OCI-LY1 (cell line): Measurements from ENCODE around the gene SAC3D1.

Source experiments
- H2AFZ ChIP-seq: fragments of 200-600 bp; sonication (generic), shearing (Covaris generic); 2 replicates; pipeline ENCODE4 v1.6.0; 2014; ENCODE audit warnings: antibody characterized with exemption, mild to moderate bottlenecking, low read length
- H3F3A ChIP-seq: fragments of 200-600 bp; sonication (generic), shearing (Covaris generic); 2 replicates; pipeline ENCODE4 v1.6.0; 2014; ENCODE audit warnings: mild to moderate bottlenecking, antibody characterized with exemption, low read length, moderate library complexity; ENCODE audit not compliant: insufficient read depth
- H3K27ac ChIP-seq: fragments of 200-600 bp; sonication (generic); 2 replicates; pipeline ENCODE4 v1.5.1; 2014; ENCODE audit warnings: low read length, mixed run types, mild to moderate bottlenecking, low read depth; ENCODE audit not compliant: poor library complexity, severe bottlenecking
- H3K27me3 ChIP-seq: fragments of 200-600 bp; sonication (generic); 2 replicates; pipeline ENCODE4 v1.6.0; 2014; ENCODE audit warnings: antibody characterized with exemption, mild to moderate bottlenecking, low read length, moderate library complexity; ENCODE audit not compliant: insufficient read depth
- H3K36me3 ChIP-seq: fragments of 200-600 bp; sonication (generic); 2 replicates; pipeline ENCODE4 v1.6.1; 2014; ENCODE audit warnings: mild to moderate bottlenecking, antibody characterized with exemption, low read length, moderate library complexity, mixed read lengths; ENCODE audit not compliant: insufficient read depth
- H3K4me1 ChIP-seq: fragments of 200-600 bp; sonication (generic); 2 replicates; pipeline ENCODE4 v1.5.1; 2014; ENCODE audit warnings: mild to moderate bottlenecking, low read length, moderate library complexity; ENCODE audit not compliant: insufficient read depth, severe bottlenecking
- H3K4me2 ChIP-seq: fragments of 200-600 bp; sonication (generic), shearing (Covaris generic); 2 replicates; pipeline ENCODE4 v1.6.1; 2014; ENCODE audit warnings: low read length
- H3K4me3 ChIP-seq: fragments of 200-600 bp; sonication (generic); 2 replicates; pipeline ENCODE4 v1.5.1; 2014; ENCODE audit warnings: low read length, low read depth, mild to moderate bottlenecking, mixed read lengths; ENCODE audit not compliant: poor library complexity, severe bottlenecking
- H3K79me2 ChIP-seq: fragments of 200-600 bp; shearing (Covaris generic); 2 replicates; pipeline ENCODE4 v1.6.1; 2016; ENCODE audit warnings: mixed run types, low read length, mixed read lengths; ENCODE audit not compliant: insufficient read depth
- H3K9ac ChIP-seq: fragments of 200-600 bp; sonication (generic), shearing (Covaris generic); 2 replicates; pipeline ENCODE4 v1.6.1; 2014; ENCODE audit warnings: mild to moderate bottlenecking, low read length, mixed read lengths
- H3K9me2 ChIP-seq: fragments of 200-600 bp; sonication (generic), shearing (Covaris generic); 2 replicates; pipeline ENCODE4 v1.6.1; 2014; ENCODE audit warnings: low read depth, mild to moderate bottlenecking, low read length, mixed read lengths
- H3K9me3 ChIP-seq: fragments of 200-600 bp; shearing (Covaris generic); 2 replicates; pipeline ENCODE4 v1.6.1; 2014; ENCODE audit warnings: low read length, mixed read lengths
- H4K20me1 ChIP-seq: fragments of 200-600 bp; sonication (generic), shearing (Covaris generic); 2 replicates; pipeline ENCODE4 v1.6.0; 2016; ENCODE audit warnings: mild to moderate bottlenecking, low read length; ENCODE audit not compliant: insufficient read depth
- CTCF ChIP-seq: fragments of 200-600 bp; sonication (generic), shearing (Covaris generic); IDR thresholded peaks from 2 replicates; pipeline ENCODE4 v1.5.1; 2017; ENCODE audit warnings: mild to moderate bottlenecking, antibody characterized with exemption, low read length, moderate library complexity, mixed read lengths
- EZH2 ChIP-seq: fragments of 200-600 bp; sonication (generic), shearing (Covaris generic); IDR thresholded peaks from 2 replicates; pipeline ENCODE4 v1.8.0; 2017; ENCODE audit warnings: borderline replicate concordance, mixed run types, mild to moderate bottlenecking, antibody characterized with exemption, low read length, moderate library complexity, mixed read lengths

SAC3D1 gene

GRCh38 chr11:65013888-65014725 is 26.9 kb upstream of the SAC3D1 start, which contains the start of gene ARL2:
TSS of gene ARL2 (plus strand) at chr11:65014160. CDS start at chr11:65014208, 48 bp downstream.
- Histone ChIP-seq H3K27me3 (no peaks in the 10 kb centered on the region), H3F3A (0 out of 2 replicates have a peak, but pooled peaks cover 5% of the 10 kb centered on the region), H3K79me2 (no peaks in the 10 kb centered on the region), H4K20me1 (no peaks in the 10 kb centered on the region), H3K4me2 (peak within 1 kb of the TSS; percentile 80), H3K27ac (peak within 1 kb of the TSS; percentile 82), H3K9ac (peak within 1 kb of the TSS; percentile 76), H3K4me3 (peak within 1 kb of the TSS; percentile 66), H3K9me3 (no peaks in the 10 kb centered on the region), H2AFZ (no peak within 1 kb of the TSS), H3K36me3 (peaks cover 17% of the 10 kb centered on the region), H3K4me1 (peaks cover 13% of the 10 kb centered on the region), H3K9me2 (no peaks in the 10 kb centered on the region)
- TF ChIP-seq EZH2, result no peak
- TF ChIP-seq CTCF, result peak; percentile 67

- no peaks in the 10 kb centered on the region for H3K9me3 ChIP-seq
- H3K4me1 ChIP-seq, result peaks cover 13% of the 10 kb centered on the region
- H3K4me2 ChIP-seq, result peak overlapping the region; percentile 80
- H3K4me3 ChIP-seq, result peak overlapping the region; percentile 66
- 0 out of 2 replicates have a peak, but pooled peaks cover 5% of the 10 kb centered on the region for H3F3A ChIP-seq
- no peaks in the 10 kb centered on the region for H3K9me2 ChIP-seq
- H3K79me2 ChIP-seq, result no peaks in the 10 kb centered on the region
- H3K27ac ChIP-seq, result peak overlapping the region; percentile 82
- H2AFZ ChIP-seq, result no peak overlapping the region
- H3K27me3 ChIP-seq, result no peaks in the 10 kb centered on the region
- no peak for TF ChIP-seq EZH2
- TF ChIP-seq CTCF, result no peak
- H4K20me1 ChIP-seq, result no peaks in the 10 kb centered on the region
- peaks cover 21% of the 10 kb centered on the region for H3K36me3 ChIP-seq
- peak overlapping the region; percentile 76 for H3K9ac ChIP-seq
Observed at GRCh38 chr11:65014726-65015227, 26.2 kb upstream of the SAC3D1 start.

GRCh38 chr11:65016705-65017104 is 24.3 kb upstream of the SAC3D1 start:
- Histone ChIP-seq H3K9ac (no peak overlapping the region), H3K4me2 (no peak overlapping the region)

More at GRCh38 chr11:65016705-65017104, 24.3 kb upstream of the SAC3D1 start:
- Histone ChIP-seq H3K79me2 (no peaks in the 10 kb centered on the region), H2AFZ (no peak overlapping the region), H3K9me2 (no peaks in the 10 kb centered on the region), H3K4me1 (peaks cover 13% of the 10 kb centered on the region), H3K4me3 (no peak overlapping the region), H3K36me3 (peaks cover 36% of the 10 kb centered on the region), H3K27me3 (no peaks in the 10 kb centered on the region), H3K27ac (no peak overlapping the region), H3F3A (0 out of 2 replicates have a peak, but pooled peaks cover 5% of the 10 kb centered on the region), H4K20me1 (no peaks in the 10 kb centered on the region), H3K9me3 (no peaks in the 10 kb centered on the region)
- no peak for TF ChIP-seq EZH2
- no peak for TF ChIP-seq CTCF
